SK-N-SH treated with all-trans-retinoic acid at 6 μM for 48 hours (cell line): ENCODE results near the gene METAP1D.

Experiments used
- BACH2 ChIP-seq: fragments of 250-450 bp; sonication (Bioruptor Pico); IDR thresholded peaks from 2 replicates; pipeline ENCODE4 v1.9.0; 2021; ENCODE audit warnings: mild to moderate bottlenecking, borderline replicate concordance
- CSRNP3 ChIP-seq: fragments of 250-450 bp; sonication (Bioruptor Pico); IDR thresholded peaks from 2 replicates; pipeline ENCODE4 v1.5.1; 2021; ENCODE audit warnings: mild to moderate bottlenecking, moderate library complexity
- ESRRG ChIP-seq: fragments of 250-450 bp; sonication (Bioruptor Pico); IDR thresholded peaks from 2 replicates; pipeline ENCODE4 v1.6.1; 2021; ENCODE audit warnings: mild to moderate bottlenecking
- OSR1 ChIP-seq: fragments of 250-450 bp; sonication (Bioruptor Pico); IDR thresholded peaks from 2 replicates; pipeline ENCODE4 v1.8.0; 2022; ENCODE audit warnings: moderate library complexity, mild to moderate bottlenecking, inconsistent platforms
- PATZ1 ChIP-seq: fragments of 250-450 bp; sonication (Bioruptor Pico); IDR thresholded peaks from 2 replicates; pipeline ENCODE4 v1.8.0; 2020; ENCODE audit warnings: mild to moderate bottlenecking, moderate library complexity, borderline replicate concordance
- ZC3H10 ChIP-seq: fragments of 250-450 bp; sonication (Bioruptor Pico); IDR thresholded peaks from 2 replicates; pipeline ENCODE4 v1.5.1; 2021; ENCODE audit warnings: mild to moderate bottlenecking, moderate library complexity
- ZFP3 ChIP-seq: fragments of 250-450 bp; sonication (Bioruptor Pico); IDR thresholded peaks from 2 replicates; pipeline ENCODE4 v1.5.0; 2020; ENCODE audit warnings: mild to moderate bottlenecking, moderate library complexity
- ZNF565 ChIP-seq: fragments of 450-650 bp; formaldehyde crosslinking; conservative IDR thresholded peaks from 2 replicates; pipeline ENCODE4 v1.5.0; 2020; ENCODE audit warnings: low read depth, mild to moderate bottlenecking, moderate library complexity
- ZNF70 ChIP-seq: fragments of 450-650 bp; formaldehyde crosslinking; IDR thresholded peaks from 2 replicates; pipeline ENCODE4 v1.5.0; 2020; ENCODE audit warnings: mild to moderate bottlenecking, moderate library complexity

- TF ChIP-seq CSRNP3, result no peak
- TF ChIP-seq ZNF565 (CRISPR knock-in tag), result no peak
- no peak for TF ChIP-seq ZNF70
- TF ChIP-seq BACH2 (CRISPR knock-in tag), result no peak
- TF ChIP-seq ZC3H10 (CRISPR knock-in tag), result no peak
- TF ChIP-seq ESRRG (CRISPR knock-in tag), result no peak
- TF ChIP-seq ZFP3 (CRISPR knock-in tag), result no peak
- TF ChIP-seq OSR1 (CRISPR knock-in tag), result no peak
- TF ChIP-seq PATZ1, result no peak
Measured at GRCh38 chr2:172128484-172128883, 128.7 kb downstream of the METAP1D start.
